Measurements from ENCODE around the gene CNOT6L. TPM values are rescaled to one million over a fixed set of nuclear protein-coding genes. Genes with fewer than 3 reads are reported as not detected.

The CNOT6L gene
- total RNA-seq, 4 donors from 2014 or later: 22.5 to 44.2 (median 35.5) TPM

DNA sequence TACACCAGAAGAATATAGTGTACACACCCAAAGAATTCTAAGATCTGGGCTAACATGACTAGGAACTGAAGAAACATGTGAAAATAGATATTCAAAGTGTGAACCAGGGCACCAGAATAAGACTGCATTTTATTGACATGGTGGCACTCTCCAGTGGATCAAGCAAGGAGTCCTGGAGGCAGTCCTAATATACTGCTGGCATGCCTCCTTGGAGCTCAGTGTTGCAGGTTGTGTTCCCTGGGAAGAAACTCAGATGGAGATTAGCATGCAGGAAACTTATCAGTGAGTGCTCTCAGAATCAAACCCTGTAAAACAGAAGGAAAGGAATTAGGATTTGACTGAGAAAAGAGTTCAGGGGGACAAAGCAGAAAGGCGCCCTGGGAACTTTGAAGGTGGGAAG, 108.5 kb downstream of the CNOT6L start:
- 95 to 100% methylated on average over 1 of the region's 1 CpG for WGBS, 2 donors
- H3K27ac ChIP-seq: no peak overlapping the region
- intact Hi-C loops (cut with DNase I): no loop called here
- no peak for TF ChIP-seq POLR2A (IDR thresholded peaks at IDR 0.05)
- TF ChIP-seq, protein P1, sequence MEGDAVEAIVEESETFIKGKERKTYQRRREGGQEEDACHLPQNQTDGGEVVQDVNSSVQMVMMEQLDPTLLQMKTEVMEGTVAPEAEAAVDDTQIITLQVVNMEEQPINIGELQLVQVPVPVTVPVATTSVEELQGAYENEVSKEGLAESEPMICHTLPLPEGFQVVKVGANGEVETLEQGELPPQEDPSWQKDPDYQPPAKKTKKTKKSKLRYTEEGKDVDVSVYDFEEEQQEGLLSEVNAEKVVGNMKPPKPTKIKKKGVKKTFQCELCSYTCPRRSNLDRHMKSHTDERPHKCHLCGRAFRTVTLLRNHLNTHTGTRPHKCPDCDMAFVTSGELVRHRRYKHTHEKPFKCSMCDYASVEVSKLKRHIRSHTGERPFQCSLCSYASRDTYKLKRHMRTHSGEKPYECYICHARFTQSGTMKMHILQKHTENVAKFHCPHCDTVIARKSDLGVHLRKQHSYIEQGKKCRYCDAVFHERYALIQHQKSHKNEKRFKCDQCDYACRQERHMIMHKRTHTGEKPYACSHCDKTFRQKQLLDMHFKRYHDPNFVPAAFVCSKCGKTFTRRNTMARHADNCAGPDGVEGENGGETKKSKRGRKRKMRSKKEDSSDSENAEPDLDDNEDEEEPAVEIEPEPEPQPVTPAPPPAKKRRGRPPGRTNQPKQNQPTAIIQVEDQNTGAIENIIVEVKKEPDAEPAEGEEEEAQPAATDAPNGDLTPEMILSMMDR (IDR thresholded peaks at IDR 0.05): no peak
- H3K27me3 ChIP-seq: no peaks in the 10 kb centered on the region
- no peak overlapping the region for H3K4me3 ChIP-seq (replicated peaks in 1 of 3)
- no peaks in the 10 kb centered on the region for H3K9me3 ChIP-seq
- H3K36me3 ChIP-seq: no peaks in the 10 kb centered on the region
- H3K4me1 ChIP-seq: peaks cover 0 to 7% of the 10 kb centered on the region in 2 donors
- DNase-seq: no peak

DNA sequence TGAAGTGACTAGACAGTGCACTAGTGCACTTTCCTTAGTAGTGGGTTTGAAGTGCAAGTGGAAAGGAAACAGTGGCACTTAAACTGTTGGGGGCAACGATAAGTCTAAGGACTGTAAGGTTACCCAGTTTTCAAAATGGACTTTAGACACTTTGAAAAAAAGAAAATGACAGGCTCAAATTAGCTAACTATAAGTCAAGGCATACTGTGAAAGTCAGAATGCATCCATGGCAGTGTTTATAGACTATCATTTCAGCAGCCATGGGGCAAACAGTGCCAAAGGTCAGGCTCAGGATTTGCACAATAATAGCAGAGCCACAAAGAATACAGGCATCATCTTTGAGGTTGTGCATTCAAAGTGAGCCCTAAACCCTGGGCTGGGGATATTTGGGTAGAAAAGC, 109.1 kb downstream of the CNOT6L start:
- no peaks in the 10 kb centered on the region for H3K27me3 ChIP-seq
- no peaks in the 10 kb centered on the region for H3K36me3 ChIP-seq
- intact Hi-C loops (cut with DNase I): no loop called here
- no peak for DNase-seq
- no peak overlapping the region for H3K4me3 ChIP-seq (replicated peaks in 1 of 3)
- TF ChIP-seq, protein P1 (IDR thresholded peaks at IDR 0.05): no peak
- no peak for TF ChIP-seq POLR2A (IDR thresholded peaks at IDR 0.05)
- WGBS, 2 donors: 78% methylated on average over 1 of the region's 1 CpG
- H3K27ac ChIP-seq: no peak overlapping the region
- H3K9me3 ChIP-seq: no peaks in the 10 kb centered on the region
- peaks cover 0 to 7% of the 10 kb centered on the region in 2 donors for H3K4me1 ChIP-seq

DNA sequence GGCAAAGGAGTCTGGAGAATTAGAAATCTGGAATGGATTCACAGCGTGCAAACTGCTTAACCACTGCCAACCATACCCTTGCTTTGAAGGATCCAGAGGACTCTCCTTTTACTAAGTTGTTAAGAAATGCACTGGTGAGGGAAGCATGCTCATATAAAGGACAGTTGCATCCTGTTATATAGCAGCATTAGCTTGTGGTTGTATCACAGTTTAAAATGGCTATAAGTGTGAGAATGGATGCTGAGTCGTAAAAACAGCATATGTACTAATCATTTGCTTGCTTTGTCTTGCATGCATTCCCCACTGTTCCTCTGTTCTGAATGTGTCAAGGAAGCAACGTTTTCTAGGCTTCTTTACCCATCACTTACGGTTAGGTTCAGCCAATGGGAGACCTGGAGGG, 112.5 kb downstream of the CNOT6L start:
- 67 to 72% methylated on average over 4 of the region's 4 CpGs for WGBS, 2 donors
- no peaks in the 10 kb centered on the region for H3K36me3 ChIP-seq
- H3K4me3 ChIP-seq (replicated peaks in 1 of 3): no peak overlapping the region
- H3K9me3 ChIP-seq: no peaks in the 10 kb centered on the region
- DNase-seq: no peak
- intact Hi-C loops (cut with DNase I): no loop called here
- no peaks in the 10 kb centered on the region for H3K27me3 ChIP-seq
- no peak for TF ChIP-seq POLR2A (IDR thresholded peaks at IDR 0.05)
- TF ChIP-seq, protein P1 (IDR thresholded peaks at IDR 0.05): no peak
- H3K4me1 ChIP-seq: no peaks in the 10 kb centered on the region
- no peak overlapping the region for H3K27ac ChIP-seq

DNA sequence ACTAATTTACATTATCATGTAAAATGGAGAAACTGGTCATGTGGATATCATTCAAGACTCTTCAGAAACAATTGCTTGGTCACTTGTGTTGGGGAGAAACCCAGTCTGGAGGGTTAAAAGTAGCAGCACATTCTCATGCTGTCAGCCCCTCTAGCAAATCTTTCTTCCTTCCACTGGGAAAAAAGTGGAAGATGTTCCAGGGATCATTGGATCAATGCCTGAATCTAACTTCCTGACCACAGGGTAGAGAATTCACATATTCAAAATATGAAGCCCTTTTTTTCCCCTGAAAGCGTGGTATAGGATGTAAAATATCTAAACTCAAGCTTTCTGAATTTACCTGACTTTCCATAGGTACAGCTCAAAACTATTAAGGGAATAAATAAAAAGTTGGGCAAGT, 115.5 kb downstream of the CNOT6L start:
- no peak for DNase-seq
- H3K27me3 ChIP-seq: no peaks in the 10 kb centered on the region
- no peaks in the 10 kb centered on the region for H3K9me3 ChIP-seq
- intact Hi-C loops (cut with DNase I): no loop called here
- no peak overlapping the region for H3K27ac ChIP-seq
- TF ChIP-seq, protein P1 (IDR thresholded peaks at IDR 0.05): no peak
- TF ChIP-seq POLR2A (IDR thresholded peaks at IDR 0.05): no peak
- 62 to 74% methylated on average over 1 of the region's 1 CpG for WGBS, 2 donors
- H3K4me3 ChIP-seq (replicated peaks in 1 of 3): no peak overlapping the region
- no peaks in the 10 kb centered on the region for H3K4me1 ChIP-seq
- H3K36me3 ChIP-seq: no peaks in the 10 kb centered on the region

DNA sequence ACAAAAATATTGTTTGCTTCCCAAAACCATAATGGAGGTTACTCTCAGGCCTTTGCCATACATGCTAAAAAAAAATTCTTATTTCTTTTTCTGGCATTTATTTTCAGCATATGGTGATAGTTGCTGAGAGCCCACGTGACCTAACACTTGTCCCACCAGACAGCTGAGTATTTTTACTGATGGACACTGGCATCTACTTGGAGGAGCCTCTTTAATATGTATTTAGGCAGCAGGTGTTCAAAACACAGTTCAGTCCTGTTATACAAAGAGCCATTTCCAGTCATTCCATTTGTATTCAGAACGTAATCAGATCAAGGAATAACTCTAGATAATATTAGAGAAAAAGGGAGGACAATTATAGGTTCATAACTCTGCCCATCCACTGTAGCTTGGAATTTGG, 118.0 kb downstream of the CNOT6L start:
- intact Hi-C loops (cut with DNase I): no loop called here
- WGBS, 2 donors: 84 to 85% methylated on average over 2 of the region's 2 CpGs
- TF ChIP-seq POLR2A (IDR thresholded peaks at IDR 0.05): no peak
- TF ChIP-seq, protein P1 (IDR thresholded peaks at IDR 0.05): no peak
- no peaks in the 10 kb centered on the region for H3K27me3 ChIP-seq
- no peaks in the 10 kb centered on the region for H3K9me3 ChIP-seq
- DNase-seq: no peak
- peaks cover 0 to 5% of the 10 kb centered on the region in 2 donors for H3K4me1 ChIP-seq
- H3K36me3 ChIP-seq: no peaks in the 10 kb centered on the region
- no peak overlapping the region for H3K27ac ChIP-seq
- H3K4me3 ChIP-seq (replicated peaks in 1 of 3): no peak overlapping the region
